GM23338 (cell line): ENCODE results near the gene KLHL17.

ENCODE experiments used
- EZH2phosphoT487 ChIP-seq: fragments of 200-600 bp; sonication (generic); IDR thresholded peaks from one replicate; pipeline ENCODE4 v1.8.1; 2018; ENCODE audit warnings: antibody characterized with exemption; ENCODE audit not compliant: unreplicated experiment
- TF ChIP-seq, protein P1 (sequence below), 2 experiments: fragments of 200-600 bp in 1 of 2; sonication (generic) in 1 of 2; conservative IDR thresholded peaks; 2 replicates each; pipeline versions ENCODE4 v1.5.1 to v1.6.1; 2016 to 2017; ENCODE audit warnings: antibody characterized with exemption in 2 of 2, low read depth in 2 of 2, mild to moderate bottlenecking in 2 of 2, moderate library complexity in 1 of 2
- TF ChIP-seq, protein P2 (sequence below): IDR thresholded peaks from one replicate; pipeline ENCODE4 v1.6.1; 2018; ENCODE audit warnings: antibody characterized with exemption; ENCODE audit not compliant: unreplicated experiment

DNA sequence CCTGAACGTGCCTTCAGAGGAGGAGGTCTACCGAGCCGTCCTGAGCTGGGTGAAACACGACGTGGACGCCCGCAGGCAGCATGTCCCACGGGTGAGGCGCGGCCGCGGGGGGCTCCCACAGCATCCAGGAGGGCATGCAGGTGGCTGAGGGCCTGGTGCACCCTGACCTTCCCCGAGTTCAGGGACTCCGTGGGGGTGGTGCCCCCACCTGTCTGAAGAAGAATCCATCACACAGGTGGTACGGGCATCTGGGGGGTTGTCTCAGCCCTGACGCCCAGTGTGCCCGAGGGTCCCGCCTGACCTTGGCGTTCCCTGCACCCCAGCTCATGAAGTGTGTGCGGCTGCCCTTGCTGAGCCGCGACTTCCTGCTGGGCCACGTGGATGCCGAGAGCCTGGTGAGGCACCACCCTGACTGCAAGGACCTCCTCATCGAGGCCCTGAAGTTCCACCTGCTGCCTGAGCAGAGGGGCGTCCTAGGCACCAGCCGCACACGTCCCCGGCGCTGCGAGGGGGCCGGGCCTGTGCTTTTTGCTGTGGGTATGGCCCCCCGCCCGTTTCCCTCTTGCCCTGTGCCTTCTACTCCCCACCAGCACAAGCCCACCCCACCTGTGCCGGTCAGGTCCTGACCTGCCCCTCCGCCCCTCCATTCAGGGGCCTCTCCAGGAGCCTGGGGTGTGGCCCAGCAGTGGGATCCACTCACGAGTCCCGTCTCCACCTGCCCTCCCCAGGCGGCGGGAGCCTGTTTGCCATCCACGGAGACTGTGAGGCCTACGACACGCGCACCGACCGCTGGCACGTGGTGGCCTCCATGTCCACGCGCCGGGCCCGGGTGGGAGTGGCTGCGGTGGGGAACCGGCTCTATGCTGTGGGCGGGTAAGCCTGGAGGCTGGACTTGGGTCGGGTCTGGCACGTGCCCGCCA lies 2.3 kb downstream of the KLHL17 start:
- TF ChIP-seq, protein P1, sequence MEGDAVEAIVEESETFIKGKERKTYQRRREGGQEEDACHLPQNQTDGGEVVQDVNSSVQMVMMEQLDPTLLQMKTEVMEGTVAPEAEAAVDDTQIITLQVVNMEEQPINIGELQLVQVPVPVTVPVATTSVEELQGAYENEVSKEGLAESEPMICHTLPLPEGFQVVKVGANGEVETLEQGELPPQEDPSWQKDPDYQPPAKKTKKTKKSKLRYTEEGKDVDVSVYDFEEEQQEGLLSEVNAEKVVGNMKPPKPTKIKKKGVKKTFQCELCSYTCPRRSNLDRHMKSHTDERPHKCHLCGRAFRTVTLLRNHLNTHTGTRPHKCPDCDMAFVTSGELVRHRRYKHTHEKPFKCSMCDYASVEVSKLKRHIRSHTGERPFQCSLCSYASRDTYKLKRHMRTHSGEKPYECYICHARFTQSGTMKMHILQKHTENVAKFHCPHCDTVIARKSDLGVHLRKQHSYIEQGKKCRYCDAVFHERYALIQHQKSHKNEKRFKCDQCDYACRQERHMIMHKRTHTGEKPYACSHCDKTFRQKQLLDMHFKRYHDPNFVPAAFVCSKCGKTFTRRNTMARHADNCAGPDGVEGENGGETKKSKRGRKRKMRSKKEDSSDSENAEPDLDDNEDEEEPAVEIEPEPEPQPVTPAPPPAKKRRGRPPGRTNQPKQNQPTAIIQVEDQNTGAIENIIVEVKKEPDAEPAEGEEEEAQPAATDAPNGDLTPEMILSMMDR (conservative IDR thresholded peaks at IDR 0.05; ENCODE audit: low read depth in 2 of 2) = no peak
- TF ChIP-seq, protein P2, sequence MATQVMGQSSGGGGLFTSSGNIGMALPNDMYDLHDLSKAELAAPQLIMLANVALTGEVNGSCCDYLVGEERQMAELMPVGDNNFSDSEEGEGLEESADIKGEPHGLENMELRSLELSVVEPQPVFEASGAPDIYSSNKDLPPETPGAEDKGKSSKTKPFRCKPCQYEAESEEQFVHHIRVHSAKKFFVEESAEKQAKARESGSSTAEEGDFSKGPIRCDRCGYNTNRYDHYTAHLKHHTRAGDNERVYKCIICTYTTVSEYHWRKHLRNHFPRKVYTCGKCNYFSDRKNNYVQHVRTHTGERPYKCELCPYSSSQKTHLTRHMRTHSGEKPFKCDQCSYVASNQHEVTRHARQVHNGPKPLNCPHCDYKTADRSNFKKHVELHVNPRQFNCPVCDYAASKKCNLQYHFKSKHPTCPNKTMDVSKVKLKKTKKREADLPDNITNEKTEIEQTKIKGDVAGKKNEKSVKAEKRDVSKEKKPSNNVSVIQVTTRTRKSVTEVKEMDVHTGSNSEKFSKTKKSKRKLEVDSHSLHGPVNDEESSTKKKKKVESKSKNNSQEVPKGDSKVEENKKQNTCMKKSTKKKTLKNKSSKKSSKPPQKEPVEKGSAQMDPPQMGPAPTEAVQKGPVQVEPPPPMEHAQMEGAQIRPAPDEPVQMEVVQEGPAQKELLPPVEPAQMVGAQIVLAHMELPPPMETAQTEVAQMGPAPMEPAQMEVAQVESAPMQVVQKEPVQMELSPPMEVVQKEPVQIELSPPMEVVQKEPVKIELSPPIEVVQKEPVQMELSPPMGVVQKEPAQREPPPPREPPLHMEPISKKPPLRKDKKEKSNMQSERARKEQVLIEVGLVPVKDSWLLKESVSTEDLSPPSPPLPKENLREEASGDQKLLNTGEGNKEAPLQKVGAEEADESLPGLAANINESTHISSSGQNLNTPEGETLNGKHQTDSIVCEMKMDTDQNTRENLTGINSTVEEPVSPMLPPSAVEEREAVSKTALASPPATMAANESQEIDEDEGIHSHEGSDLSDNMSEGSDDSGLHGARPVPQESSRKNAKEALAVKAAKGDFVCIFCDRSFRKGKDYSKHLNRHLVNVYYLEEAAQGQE = no peak
- no peak for TF ChIP-seq EZH2phosphoT487
